Neural progenitor cell (in vitro differentiated cells): ENCODE data around the gene OOSP3. TPM values are rescaled to one million over a fixed set of nuclear protein-coding genes. Genes with fewer than 3 reads are reported as not detected.
"Not testable (repeated sequence)": the region's sequence is repeated elsewhere in the genome, so short reads cannot be mapped to it uniquely, and the experiment has no call there.

Experiments used
- DNase-seq: peaks from one replicate; pipeline ENCODE4 v3.0.0-alpha.2; 2016; ENCODE audit warnings: low spot score
- H2AFZ ChIP-seq: fragments of 200-600 bp; sonication (generic); replicated peaks from 2 replicates; pipeline ENCODE4 v1.6.1; 2016; ENCODE audit warnings: antibody characterized with exemption
- H3F3A ChIP-seq: fragments of 200-600 bp; sonication (generic); 2 replicates; pipeline ENCODE4 v1.6.1; 2016; ENCODE audit warnings: antibody characterized with exemption, low read depth
- H3K27ac ChIP-seq: fragments of 200-600 bp; sonication (generic); 2 replicates; pipeline ENCODE4 v1.5.1; 2016; ENCODE audit warnings: mild to moderate bottlenecking
- H3K27me3 ChIP-seq: fragments of 200-600 bp; sonication (generic); 2 replicates; pipeline ENCODE4 v1.6.1; 2016; ENCODE audit warnings: mild to moderate bottlenecking, moderate library complexity
- H3K36me3 ChIP-seq: fragments of 200-600 bp; sonication (generic); 2 replicates; pipeline ENCODE4 v1.5.1; 2016
- H3K4me1 ChIP-seq: fragments of 200-600 bp; sonication (generic); 2 replicates; pipeline ENCODE4 v1.6.1; 2016; ENCODE audit warnings: mixed run types
- H3K4me2 ChIP-seq: fragments of 200-600 bp; sonication (generic); 2 replicates; pipeline ENCODE4 v1.6.1; 2016
- H3K4me3 ChIP-seq: fragments of 200-600 bp; sonication (generic); 2 replicates; pipeline ENCODE4 v1.5.1; 2016
- H3K79me2 ChIP-seq: fragments of 200-600 bp; sonication (generic); 2 replicates; pipeline ENCODE4 v1.6.1; 2016; ENCODE audit warnings: low read depth
- H3K9ac ChIP-seq: fragments of 200-600 bp; sonication (generic); 2 replicates; pipeline ENCODE4 v1.6.1; 2016
- H3K9me3 ChIP-seq: fragments of 200-600 bp; sonication (generic); 2 replicates; pipeline ENCODE4 v1.5.1; 2016; ENCODE audit warnings: low read depth
- H4K20me1 ChIP-seq: fragments of 200-600 bp; sonication (generic); 2 replicates; pipeline ENCODE4 v1.6.1; 2016; ENCODE audit warnings: low read depth
- H3K27ac Mint-ChIP-seq: 3 replicates; pipeline ENCODE4 v1.8.0; 2021; ENCODE audit warnings: mixed read lengths
- H3K27me3 Mint-ChIP-seq: 2 replicates; pipeline ENCODE4 v1.8.0; 2022; ENCODE audit warnings: low read depth, mild to moderate bottlenecking, inconsistent platforms, moderate library complexity, mixed read lengths; ENCODE audit not compliant: insufficient read depth
- H3K36me3 Mint-ChIP-seq: 3 replicates; pipeline ENCODE4 v1.8.0; 2021; ENCODE audit warnings: mixed read lengths
- H3K4me1 Mint-ChIP-seq: 3 replicates; pipeline ENCODE4 v1.8.0; 2021; ENCODE audit warnings: mixed read lengths
- H3K4me3 Mint-ChIP-seq: 3 replicates; pipeline ENCODE4 v1.8.0; 2021; ENCODE audit warnings: mild to moderate bottlenecking, moderate library complexity, mixed read lengths
- H3K9me3 Mint-ChIP-seq: 3 replicates; pipeline ENCODE4 v1.8.0; 2020; ENCODE audit warnings: mixed read lengths
- EZH2 ChIP-seq: fragments of 200-600 bp; sonication (generic); IDR thresholded peaks from 2 replicates; pipeline ENCODE4 v1.6.1; 2017; ENCODE audit warnings: antibody characterized with exemption, mild to moderate bottlenecking, moderate library complexity
- EZH2phosphoT487 ChIP-seq: fragments of 200-600 bp; sonication (generic); IDR thresholded peaks from 2 replicates; pipeline ENCODE4 v1.6.1; 2017; ENCODE audit warnings: antibody characterized with exemption
- total RNA-seq: library from RNA; depleted of rRNA; stranded (reverse); fragments of >200 nt; gene quantifications from 2 replicates; pipeline ENCODE4 v1.2.3, GENCODE V29; 2015; ENCODE audit warnings: low replicate concordance
- TF ChIP-seq, protein P1 (sequence below): fragments of 200-600 bp; sonication (generic); IDR thresholded peaks from 2 replicates; pipeline ENCODE4 v1.5.1; 2017; ENCODE audit warnings: antibody characterized with exemption, mild to moderate bottlenecking

OOSP3 gene
- total RNA-seq, 1 donor from 2014 or later: not detected

- H3K4me3 Mint-ChIP-seq: no peak overlapping the region
- H3K4me1 ChIP-seq: no peaks in the 10 kb centered on the region
- no peaks in the 10 kb centered on the region for H3K36me3 ChIP-seq
- peaks cover 4% of the 10 kb centered on the region for H3K4me1 Mint-ChIP-seq
- DNase-seq: no peak
- H3K4me3 ChIP-seq: no peak overlapping the region
- H3K9ac ChIP-seq: no peak overlapping the region
- no peaks in the 10 kb centered on the region for H3K9me3 ChIP-seq
- no peaks in the 10 kb centered on the region for H4K20me1 ChIP-seq
- no peak overlapping the region for H3K27ac Mint-ChIP-seq
- no peaks in the 10 kb centered on the region for H3K27me3 ChIP-seq
- no peaks in the 10 kb centered on the region for H3K79me2 ChIP-seq
- H3K36me3 Mint-ChIP-seq: no peaks in the 10 kb centered on the region
- no peak for TF ChIP-seq EZH2phosphoT487
- TF ChIP-seq, protein P1, sequence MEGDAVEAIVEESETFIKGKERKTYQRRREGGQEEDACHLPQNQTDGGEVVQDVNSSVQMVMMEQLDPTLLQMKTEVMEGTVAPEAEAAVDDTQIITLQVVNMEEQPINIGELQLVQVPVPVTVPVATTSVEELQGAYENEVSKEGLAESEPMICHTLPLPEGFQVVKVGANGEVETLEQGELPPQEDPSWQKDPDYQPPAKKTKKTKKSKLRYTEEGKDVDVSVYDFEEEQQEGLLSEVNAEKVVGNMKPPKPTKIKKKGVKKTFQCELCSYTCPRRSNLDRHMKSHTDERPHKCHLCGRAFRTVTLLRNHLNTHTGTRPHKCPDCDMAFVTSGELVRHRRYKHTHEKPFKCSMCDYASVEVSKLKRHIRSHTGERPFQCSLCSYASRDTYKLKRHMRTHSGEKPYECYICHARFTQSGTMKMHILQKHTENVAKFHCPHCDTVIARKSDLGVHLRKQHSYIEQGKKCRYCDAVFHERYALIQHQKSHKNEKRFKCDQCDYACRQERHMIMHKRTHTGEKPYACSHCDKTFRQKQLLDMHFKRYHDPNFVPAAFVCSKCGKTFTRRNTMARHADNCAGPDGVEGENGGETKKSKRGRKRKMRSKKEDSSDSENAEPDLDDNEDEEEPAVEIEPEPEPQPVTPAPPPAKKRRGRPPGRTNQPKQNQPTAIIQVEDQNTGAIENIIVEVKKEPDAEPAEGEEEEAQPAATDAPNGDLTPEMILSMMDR: no peak
- H3K27ac ChIP-seq: no peak overlapping the region
- no peaks in the 10 kb centered on the region for H3F3A ChIP-seq
- no peak overlapping the region for H3K4me2 ChIP-seq
- no peaks in the 10 kb centered on the region for H3K27me3 Mint-ChIP-seq
- H2AFZ ChIP-seq: no peak overlapping the region
- H3K9me3 Mint-ChIP-seq: peaks cover 2% of the 10 kb centered on the region
Measured at GRCh38 chr11:59901306-59901705, 22.7 kb downstream of the OOSP3 start.

DNA sequence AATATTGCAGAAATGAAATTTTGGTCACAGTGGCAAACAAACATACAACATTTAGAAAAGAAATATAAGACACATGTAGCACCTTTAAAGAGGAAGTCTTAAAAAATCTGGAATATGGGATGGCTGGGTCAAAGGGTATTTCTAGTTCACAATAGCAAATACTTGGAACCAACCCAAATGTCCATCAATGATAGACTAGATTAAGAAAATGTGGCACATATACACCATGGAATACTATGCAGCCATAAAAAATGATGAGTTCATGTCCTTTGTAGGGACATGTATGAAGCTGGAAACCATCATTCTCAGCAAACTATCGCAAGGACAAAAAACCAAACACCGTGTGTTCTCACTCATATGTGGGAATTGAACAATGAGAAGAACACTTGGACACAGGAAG is 25.0 kb downstream of the OOSP3 start:
- H3K27me3 Mint-ChIP-seq, H4K20me1 ChIP-seq, H3K4me3 Mint-ChIP-seq, H3K27me3 ChIP-seq, H3K79me2 ChIP-seq, H3K27ac Mint-ChIP-seq, H3K9ac ChIP-seq, DNase-seq, H3K4me1 Mint-ChIP-seq, H3K9me3 Mint-ChIP-seq, H3K4me2 ChIP-seq, H3K9me3 ChIP-seq, H3K4me1 ChIP-seq, H3K4me3 ChIP-seq, H3K27ac ChIP-seq, H3K36me3 Mint-ChIP-seq, H3F3A ChIP-seq, H3K36me3 ChIP-seq, H2AFZ ChIP-seq: not testable (repeated sequence)

- peaks cover 23% of the 10 kb centered on the region for H3K9me3 Mint-ChIP-seq
- Histone ChIP-seq H4K20me1 (no peaks in the 10 kb centered on the region), H3F3A (no peaks in the 10 kb centered on the region), H3K79me2 (no peaks in the 10 kb centered on the region), H3K36me3 (no peaks in the 10 kb centered on the region), H2AFZ (no peak overlapping the region), H3K9me3 (no peaks in the 10 kb centered on the region), H3K4me1 (no peaks in the 10 kb centered on the region), H3K27ac (no peak overlapping the region), H3K4me3 (no peak overlapping the region), H3K27me3 (no peaks in the 10 kb centered on the region), H3K4me2 (no peak overlapping the region), H3K9ac (no peak overlapping the region)
- TF ChIP-seq EZH2 (no peak), EZH2phosphoT487 (no peak)
- TF ChIP-seq, protein P1: no peak
- no peak overlapping the region for H3K4me3 Mint-ChIP-seq
- H3K4me1 Mint-ChIP-seq: no peaks in the 10 kb centered on the region
- H3K36me3 Mint-ChIP-seq: no peaks in the 10 kb centered on the region
- H3K27ac Mint-ChIP-seq: no peak overlapping the region
- DNase-seq: no peak
- peaks cover 2% of the 10 kb centered on the region for H3K27me3 Mint-ChIP-seq
Measured at GRCh38 chr11:59918480-59918879, 39.9 kb downstream of the OOSP3 start.

DNA sequence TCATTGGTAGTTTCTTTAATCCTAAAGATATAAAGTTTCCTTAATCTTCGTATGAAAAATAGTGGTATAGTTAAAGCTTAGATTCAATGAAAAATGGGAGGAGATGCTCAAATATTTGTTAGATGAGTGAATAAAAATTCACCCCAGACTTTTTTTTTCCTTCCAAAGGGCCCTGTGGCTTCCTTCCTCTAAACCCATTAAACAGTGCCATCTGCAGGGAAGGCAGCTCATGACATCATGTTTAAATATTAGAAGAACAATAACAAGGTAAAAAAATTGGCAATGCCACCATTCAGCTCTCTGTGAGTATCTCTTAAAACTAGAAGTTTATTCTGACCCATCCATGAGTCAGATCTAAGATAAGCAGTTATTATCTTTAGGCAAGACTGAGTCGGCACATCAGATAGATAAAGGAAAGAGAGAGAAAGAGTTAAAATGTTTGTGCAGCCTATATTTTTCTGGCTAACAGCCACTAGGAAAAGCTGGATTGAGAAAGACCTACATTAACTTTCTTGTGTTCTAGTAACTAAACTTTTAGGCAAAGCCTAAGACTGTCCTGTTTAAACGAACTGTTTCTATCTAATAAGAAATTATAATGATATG is 40.5 kb downstream of the OOSP3 start:
- Mint-ChIP-seq H3K27me3 (peaks cover 2% of the 10 kb centered on the region), H3K4me3 (no peak overlapping the region), H3K36me3 (no peaks in the 10 kb centered on the region), H3K27ac (no peak overlapping the region), H3K4me1 (no peaks in the 10 kb centered on the region), H3K9me3 (peaks cover 24% of the 10 kb centered on the region)
- Histone ChIP-seq H3K4me2 (no peak overlapping the region), H3K4me1 (no peaks in the 10 kb centered on the region), H2AFZ (no peak overlapping the region), H3F3A (no peaks in the 10 kb centered on the region), H3K79me2 (no peaks in the 10 kb centered on the region), H3K9ac (no peak overlapping the region), H4K20me1 (no peaks in the 10 kb centered on the region), H3K27me3 (no peaks in the 10 kb centered on the region), H3K9me3 (no peaks in the 10 kb centered on the region), H3K36me3 (no peaks in the 10 kb centered on the region), H3K27ac (no peak overlapping the region), H3K4me3 (no peak overlapping the region)
- TF ChIP-seq, protein P1: peak; percentile 62
- TF ChIP-seq EZH2phosphoT487 (no peak), EZH2 (no peak)
- peak; percentile 33 for DNase-seq
